HK-2 (cell line): ENCODE measurements around the gene SHTN1.

Experiments used
- DNase-seq: peaks from one replicate; pipeline ENCODE4 v3.0.0-alpha.2; 2018; ENCODE audit not compliant: unreplicated experiment

SHTN1 gene, protein sequence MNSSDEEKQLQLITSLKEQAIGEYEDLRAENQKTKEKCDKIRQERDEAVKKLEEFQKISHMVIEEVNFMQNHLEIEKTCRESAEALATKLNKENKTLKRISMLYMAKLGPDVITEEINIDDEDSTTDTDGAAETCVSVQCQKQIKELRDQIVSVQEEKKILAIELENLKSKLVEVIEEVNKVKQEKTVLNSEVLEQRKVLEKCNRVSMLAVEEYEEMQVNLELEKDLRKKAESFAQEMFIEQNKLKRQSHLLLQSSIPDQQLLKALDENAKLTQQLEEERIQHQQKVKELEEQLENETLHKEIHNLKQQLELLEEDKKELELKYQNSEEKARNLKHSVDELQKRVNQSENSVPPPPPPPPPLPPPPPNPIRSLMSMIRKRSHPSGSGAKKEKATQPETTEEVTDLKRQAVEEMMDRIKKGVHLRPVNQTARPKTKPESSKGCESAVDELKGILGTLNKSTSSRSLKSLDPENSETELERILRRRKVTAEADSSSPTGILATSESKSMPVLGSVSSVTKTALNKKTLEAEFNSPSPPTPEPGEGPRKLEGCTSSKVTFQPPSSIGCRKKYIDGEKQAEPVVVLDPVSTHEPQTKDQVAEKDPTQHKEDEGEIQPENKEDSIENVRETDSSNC

DNA sequence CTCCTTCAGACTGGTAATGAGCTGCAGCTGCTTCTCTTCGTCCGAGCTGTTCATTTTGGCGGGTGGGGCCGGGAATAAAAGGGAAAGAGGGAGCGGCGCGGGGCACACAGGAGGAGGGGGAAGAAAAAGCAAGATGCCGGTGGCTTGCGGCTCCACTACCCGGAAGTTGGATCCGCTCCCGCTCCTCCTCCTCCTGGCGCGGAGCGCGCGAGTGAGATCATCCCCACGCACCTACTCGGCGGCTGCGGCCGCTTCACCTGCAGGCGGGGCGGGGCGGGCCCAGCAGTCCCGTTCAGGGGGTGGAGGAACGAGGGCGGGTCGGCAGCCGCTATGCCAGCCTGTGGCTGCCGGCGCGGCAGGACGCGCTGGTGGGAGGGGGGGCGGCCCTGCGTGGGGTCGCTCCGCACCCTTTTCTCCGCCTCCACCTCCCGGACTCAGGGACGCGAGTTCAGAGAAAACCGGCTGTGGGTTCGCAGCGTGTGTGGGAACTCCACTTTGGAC lies at the start of gene SHTN1:
Gene SHTN1 (minus strand): TSS at position 162 of the 501 bp plus-strand sequence. CDS start 108 bp downstream, at position 54.
- peak; percentile 92 for DNase-seq

DNA sequence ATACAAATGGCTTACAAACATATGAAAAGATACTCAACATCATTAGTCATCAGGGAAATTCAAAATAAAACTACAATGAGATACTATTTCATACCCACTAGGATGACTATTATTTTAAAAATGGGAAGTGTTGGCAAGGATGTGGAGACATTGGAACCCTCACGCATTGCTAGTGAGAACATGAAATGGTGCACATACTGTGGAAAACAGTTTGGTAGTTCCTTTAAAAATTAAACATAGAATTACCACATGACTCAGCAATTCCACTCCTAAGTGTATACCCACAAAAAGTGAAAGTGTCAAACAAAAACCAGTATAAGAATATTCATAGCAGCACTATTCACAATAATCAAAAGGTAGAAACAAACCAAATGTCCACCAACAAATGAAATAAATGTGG lies 48.5 kb upstream of the SHTN1 start:
- no peak for DNase-seq

GRCh38 chr10:117047947-117048346 lies 43.0 kb upstream of the SHTN1 start:
- DNase-seq = no peak

DNA sequence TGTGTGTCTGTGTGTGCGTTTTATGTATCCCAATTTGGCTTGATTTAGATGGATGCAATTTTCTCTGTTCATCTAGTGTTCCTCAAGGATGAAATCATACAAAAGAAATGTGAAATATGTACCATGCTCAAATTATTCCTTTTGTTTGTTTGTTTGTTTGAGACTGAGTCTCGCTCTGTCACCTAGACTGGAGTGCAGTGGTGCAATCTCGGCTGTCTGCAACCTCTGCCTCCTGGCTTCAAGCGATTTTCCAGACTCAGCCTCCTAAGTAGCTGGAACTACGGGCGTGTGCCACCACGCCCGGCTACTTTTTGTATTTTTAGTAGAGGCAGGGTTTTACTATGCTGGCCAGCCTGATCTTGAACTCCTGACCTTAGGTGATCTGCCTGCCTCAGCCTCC lies 11.3 kb upstream of the SHTN1 start:
- DNase-seq = no peak

DNA sequence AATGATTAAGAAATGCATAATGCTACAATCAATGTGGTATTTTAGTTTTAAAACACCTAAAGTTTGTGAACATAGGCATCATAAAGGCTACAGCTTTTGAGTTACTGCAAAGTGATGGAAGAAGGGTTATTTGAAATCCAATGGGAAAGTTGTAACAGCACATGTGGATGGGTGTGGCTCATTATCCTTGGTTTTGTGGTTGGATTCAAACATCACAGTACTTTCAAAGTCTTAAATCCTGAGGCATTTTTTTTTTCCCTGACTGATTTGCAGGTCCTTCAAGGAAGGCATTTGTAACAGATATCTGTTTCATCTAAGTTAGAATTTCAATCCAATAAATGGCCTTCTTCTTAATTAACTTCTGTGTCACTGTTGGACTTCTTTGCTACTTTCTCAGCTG lies 9.8 kb upstream of the SHTN1 start:
- DNase-seq = no peak

- no peak for DNase-seq
Observed at GRCh38 chr10:117007080-117007479, 2.1 kb upstream of the SHTN1 start.

- peak; percentile 55 for DNase-seq
Observed at GRCh38 chr10:117005527-117006055, 604 bp upstream of the SHTN1 start.

GRCh38 chr10:117004227-117005025 lies 561 bp downstream of the SHTN1 start:
- DNase-seq = no peak

- peak; percentile 21 for DNase-seq
Observed at GRCh38 chr10:117003336-117003735, 1.7 kb downstream of the SHTN1 start.

- no peak for DNase-seq
Observed at GRCh38 chr10:117002206-117002605, 2.8 kb downstream of the SHTN1 start.

DNA sequence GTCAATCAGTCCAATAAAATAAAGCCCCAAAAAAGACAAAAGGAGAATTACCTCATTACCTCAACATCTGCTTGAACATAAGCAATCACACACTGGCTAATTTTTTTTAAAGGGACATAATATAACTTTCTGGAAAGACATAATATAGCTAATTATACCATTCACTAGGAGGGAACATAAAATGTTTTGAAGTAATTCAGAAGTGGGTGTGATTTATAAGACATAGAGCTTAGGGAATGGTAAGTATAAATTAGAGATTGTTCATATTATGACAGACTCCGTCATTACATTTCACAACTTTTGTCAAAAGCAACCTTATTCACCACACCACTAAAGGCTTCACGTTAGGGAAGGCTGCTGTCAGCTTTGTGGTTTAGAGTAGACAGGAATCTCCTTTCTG lies 3.8 kb downstream of the SHTN1 start:
- no peak for DNase-seq

DNA sequence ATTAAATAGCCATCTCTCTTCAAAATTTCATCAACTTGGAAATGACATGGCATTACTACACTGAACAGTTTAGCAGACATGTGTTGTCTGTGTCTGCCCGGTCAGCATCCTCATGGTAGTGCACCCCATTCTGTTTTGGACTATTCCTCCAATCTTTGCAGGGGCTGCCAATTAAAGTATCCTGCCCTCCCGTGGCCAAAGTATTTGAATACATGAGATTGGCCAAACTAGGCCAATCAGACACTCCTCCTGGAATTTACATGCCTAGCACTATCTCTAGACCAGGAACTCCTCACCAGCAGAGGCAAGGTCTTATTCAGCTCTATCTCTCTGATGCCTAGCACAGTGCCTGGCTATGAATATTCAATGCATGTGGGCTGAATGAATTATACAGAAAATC lies 4.4 kb downstream of the SHTN1 start:
- no peak for DNase-seq

DNA sequence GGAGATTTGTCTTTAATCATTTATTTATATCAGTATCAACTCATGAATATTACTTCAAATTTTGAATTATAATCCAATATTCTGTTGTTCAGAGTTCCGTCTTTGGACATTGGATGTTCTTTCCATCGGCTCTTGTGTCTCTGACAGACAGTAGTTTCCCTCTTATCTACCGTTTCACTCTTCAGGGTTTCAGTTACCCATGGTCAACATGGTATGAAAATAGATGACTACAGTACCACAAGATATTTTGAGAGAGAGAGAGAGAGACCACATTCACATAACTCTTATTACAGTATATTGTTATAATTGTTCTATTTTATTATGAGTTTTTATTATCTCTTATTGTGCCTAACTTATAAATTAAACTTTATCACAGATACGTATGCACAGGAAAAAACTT lies 6.8 kb downstream of the SHTN1 start:
- DNase-seq = no peak

- DNase-seq = no peak
Observed at GRCh38 chr10:116997015-116997414, 8.0 kb downstream of the SHTN1 start.

GRCh38 chr10:116995648-116996047 lies 9.3 kb downstream of the SHTN1 start:
- no peak for DNase-seq

DNA sequence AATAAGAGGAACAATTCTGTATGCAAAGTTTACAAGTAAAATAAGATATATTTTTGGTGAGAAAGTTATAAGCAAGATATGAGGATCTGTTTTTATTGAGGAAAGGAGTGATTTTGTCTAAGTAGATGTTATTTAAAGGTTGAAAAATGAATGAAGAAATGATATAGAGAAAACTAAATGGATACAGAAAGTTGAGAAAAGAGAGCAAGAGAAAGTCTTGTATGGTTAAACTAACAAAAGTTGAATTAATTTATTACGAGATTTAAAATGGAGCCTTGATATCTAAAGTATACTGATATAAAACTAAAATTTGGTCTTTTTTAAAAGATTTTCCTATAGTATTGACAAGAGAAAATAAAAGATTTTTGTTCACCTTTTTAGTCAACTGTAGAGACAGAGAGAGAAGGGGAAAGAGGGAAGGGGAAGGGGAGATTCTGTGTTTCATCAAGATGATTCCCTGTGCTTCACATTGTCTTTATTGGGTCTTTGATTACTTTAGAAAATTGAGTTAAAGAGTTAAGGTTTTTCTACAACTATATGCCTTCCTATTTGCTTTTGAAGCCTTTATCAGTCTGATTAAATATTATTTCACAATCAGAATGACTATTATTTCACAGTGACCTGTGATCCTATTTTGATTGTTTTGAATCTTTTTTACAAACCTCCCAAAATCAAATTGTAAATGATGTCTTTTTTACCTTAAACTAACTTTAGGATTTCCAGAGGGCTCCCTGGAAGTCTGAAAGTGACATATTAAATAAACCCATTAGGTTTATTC lies 10.7 kb downstream of the SHTN1 start:
- no peak for DNase-seq

GRCh38 chr10:116993610-116994009 lies 11.4 kb downstream of the SHTN1 start:
- no peak for DNase-seq

DNA sequence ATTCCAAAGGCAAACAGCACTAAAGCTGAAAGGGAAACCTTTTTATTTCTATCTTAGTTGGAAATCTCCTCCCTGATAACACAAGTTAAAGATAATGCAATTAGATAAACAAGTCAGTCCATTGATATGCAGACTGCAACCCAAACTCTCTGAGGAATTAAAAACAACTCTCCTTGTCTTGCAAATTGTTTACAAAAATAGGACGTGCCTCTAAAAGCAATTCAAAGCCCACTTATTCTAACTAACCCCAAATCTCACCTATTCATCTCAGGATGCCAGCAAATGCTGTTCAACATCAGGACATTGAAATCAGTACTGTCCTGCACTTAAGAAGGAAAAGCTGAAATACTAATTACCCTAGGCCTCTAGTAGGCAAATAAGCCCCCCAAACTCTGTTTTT lies 12.8 kb downstream of the SHTN1 start:
- no peak for DNase-seq

DNA sequence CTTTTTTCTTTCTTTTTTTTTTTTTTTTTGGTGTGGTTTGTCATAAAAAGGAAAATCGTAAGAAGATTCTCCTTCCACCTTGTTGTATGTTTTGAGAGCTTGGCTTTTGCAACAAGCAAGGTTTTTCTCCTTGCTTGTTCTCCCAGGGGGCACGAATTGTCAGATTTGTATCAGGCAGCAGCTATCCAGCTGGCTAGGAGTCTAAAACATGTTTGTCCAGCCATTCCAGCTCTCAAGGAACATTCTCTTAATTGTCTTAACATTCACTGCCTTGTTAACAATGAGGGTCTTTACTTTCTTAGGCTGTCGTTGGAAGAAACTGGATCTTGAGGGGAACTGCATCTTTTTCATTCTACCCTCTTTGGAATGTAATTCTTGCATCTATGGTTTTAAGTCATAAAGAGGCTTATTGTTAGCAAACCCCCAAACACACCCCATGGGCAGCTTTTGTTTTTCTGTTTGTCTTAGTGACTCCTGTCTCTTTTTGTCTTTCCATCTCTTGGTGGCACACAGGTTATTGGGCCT lies 14.6 kb downstream of the SHTN1 start:
- no peak for DNase-seq

DNA sequence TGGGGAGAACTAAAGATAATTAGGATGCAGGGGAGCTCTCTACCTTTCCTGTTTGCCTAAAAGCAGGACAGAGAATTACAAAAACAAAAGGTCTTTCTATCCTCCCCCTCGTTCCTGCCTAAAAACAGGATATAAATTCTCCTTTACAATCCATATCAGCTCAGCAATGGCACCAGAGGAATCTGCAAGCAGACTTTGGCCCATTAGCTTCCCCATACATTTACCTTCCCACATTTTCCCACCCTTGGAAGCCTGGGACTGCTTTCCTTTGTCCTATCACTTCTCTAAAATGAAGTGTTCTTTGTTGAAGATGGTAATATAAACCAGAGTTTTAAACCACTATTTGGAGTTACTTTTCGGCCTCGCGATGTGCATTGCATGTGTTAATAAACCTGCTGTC lies 15.5 kb downstream of the SHTN1 start:
- no peak for DNase-seq

DNA sequence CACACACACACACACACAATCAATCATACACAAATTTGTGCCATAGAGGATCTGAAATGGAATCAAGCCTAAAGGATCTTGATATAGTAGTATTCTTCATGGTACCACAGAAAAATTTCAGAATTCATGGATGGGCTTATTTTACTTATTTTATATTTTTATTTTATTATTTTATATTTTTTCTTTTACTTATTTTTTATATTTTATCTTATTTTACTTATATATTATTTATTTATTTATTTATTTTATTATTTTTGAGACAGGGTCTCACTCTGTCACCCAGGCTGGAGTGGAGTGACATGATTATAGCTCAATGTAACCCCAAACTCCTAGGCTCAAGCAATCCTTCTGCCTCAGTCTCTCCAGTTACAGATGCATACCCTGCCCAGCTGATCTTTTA lies 16.7 kb downstream of the SHTN1 start:
- no peak for DNase-seq
